GM12878 (cell line): ENCODE results near the gene TET1. TPM values are rescaled to one million over a fixed set of nuclear protein-coding genes. Genes with fewer than 3 reads are reported as not detected.

Experiments used
- ATAC-seq: fragments of 200-7000 bp; cut with Tn5 transposase; 3 replicates; pipeline ENCODE4 v1.9.1; 2020; ENCODE audit warnings: mild to moderate bottlenecking, moderate library complexity
- BruUV-seq: library from RNA; stranded (reverse); fragments of 400-500 nt; replicated peaks from 2 replicates; lab custom pipeline; 2021; lab: Mats Ljungman, UMichigan
- CTCF ChIA-PET: fragments of 300-600 bp; sonication (Branson Sonifier 250); formaldehyde crosslinking; extraction: SDS; loops from one replicate; lab custom pipeline; 2021; ENCODE audit warnings: inconsistent platforms; lab: Yijun Ruan, JAX
- POLR2A ChIA-PET: fragments of 350-600 bp; formaldehyde crosslinking; extraction: SDS; loops from one replicate; lab custom pipeline; 2021; ENCODE audit warnings: inconsistent platforms; lab: Charles Lee
- RAD21 ChIA-PET: fragments of 300-600 bp; sonication (Branson Sonifier 250); formaldehyde crosslinking; loops from one replicate; lab custom pipeline; 2023; ENCODE audit warnings: antibody characterized with exemption; ENCODE audit not compliant: unreplicated experiment; lab: Charles Lee
- SMC1A ChIA-PET: fragments of 300-600 bp; sonication (Branson Sonifier 250); formaldehyde crosslinking; loops from one replicate; lab custom pipeline; 2023; ENCODE audit not compliant: unreplicated experiment, uncharacterized antibody; lab: Charles Lee
- DNase-seq: peaks from one replicate; pipeline ENCODE4 v3.0.0-alpha.2; 2011; ENCODE audit warnings: low read depth, low spot score
- FAIRE-seq: peaks from 3 replicates; lab custom pipeline; 2011; peaks lifted over from hg19 to GRCh38; lab: Jason Lieb, UNC
- H2AFZ ChIP-seq: 2 replicates; pipeline ENCODE4 v1.6.0; 2011; ENCODE audit warnings: low read depth, low read length, control low read depth; ENCODE audit not compliant: control insufficient read depth
- H3K27ac ChIP-seq: 2 replicates; pipeline ENCODE4 v1.5.1; 2011; ENCODE audit warnings: control low read depth; ENCODE audit not compliant: control insufficient read depth, insufficient read depth
- H3K27me3 ChIP-seq, 2 experiments: replicated peaks in 1 of 2; 2 replicates each; pipeline versions ENCODE4 v1.6.0 to v1.6.1; 2011; ENCODE audit warnings: low read length in 1 of 2; ENCODE audit not compliant: control insufficient read depth in 2 of 2, insufficient read depth in 2 of 2
- H3K36me3 ChIP-seq, 2 experiments: 2 replicates each; pipeline ENCODE4 v1.5.1; 2011; ENCODE audit warnings: low read length in 1 of 2; ENCODE audit not compliant: control insufficient read depth in 2 of 2, insufficient read depth in 2 of 2
- H3K4me1 ChIP-seq: 2 replicates; pipeline ENCODE4 v1.6.1; 2011; ENCODE audit warnings: mild to moderate bottlenecking, low read length, moderate library complexity, mixed read lengths; ENCODE audit not compliant: control insufficient read depth, insufficient read depth
- H3K4me2 ChIP-seq: 2 replicates; pipeline ENCODE4 v1.6.0; 2011; ENCODE audit warnings: control low read depth; ENCODE audit not compliant: control insufficient read depth, insufficient read depth
- H3K4me3 ChIP-seq: fragments of 200-600 bp; sonication (generic); 2 replicates; pipeline ENCODE4 v1.5.1; 2016
- H3K79me2 ChIP-seq: 2 replicates; pipeline ENCODE4 v1.6.0; 2011; ENCODE audit warnings: low read length; ENCODE audit not compliant: control insufficient read depth, insufficient read depth
- H3K9ac ChIP-seq: 2 replicates; pipeline ENCODE4 v1.8.0; 2011; ENCODE audit warnings: low read length, control low read depth, mixed read lengths; ENCODE audit not compliant: control insufficient read depth, insufficient read depth
- H3K9me3 ChIP-seq: replicated peaks from 3 replicates; pipeline ENCODE4 v1.5.1; 2011; ENCODE audit warnings: mild to moderate bottlenecking, low read length; ENCODE audit not compliant: control insufficient read depth, insufficient read depth
- H4K20me1 ChIP-seq: 2 replicates; pipeline ENCODE4 v1.6.0; 2011; ENCODE audit not compliant: control insufficient read depth, insufficient read depth
- IRF4 ChIP-seq: IDR thresholded peaks from 2 replicates; pipeline ENCODE4 v1.6.1; 2011; ENCODE audit warnings: low read depth, low read length
- ZNF274 ChIP-seq: IDR thresholded peaks from one replicate; pipeline ENCODE4 v1.8.0; 2011; ENCODE audit not compliant: insufficient read length, insufficient read depth
- WGBS: methylation state at CpG from one replicate; pipeline ENCODE4 v1.1.6; 2016; ENCODE audit warnings: low lambda C conversion rate; ENCODE audit not compliant: insufficient replicate concordance, insufficient coverage; ENCODE audit errors: missing lambda C conversion rate; 5-methylcytosine and 5-hydroxymethylcytosine counted together
- in situ Hi-C: fragments of 300-500 bp; cut with MboI; formaldehyde crosslinking; loops from 9 replicates; pipeline ENCODE4 v1.14.3; 2018; ENCODE audit warnings: mixed read lengths
- intact Hi-C: fragments of 100-400 bp; cut with micrococcal nuclease; formaldehyde crosslinking; loops from one replicate; pipeline ENCODE4 v1.14.2; 2022; ENCODE audit not compliant: unreplicated experiment
- polyA plus RNA-seq, 11 experiments: library from polyadenylated mRNA; depleted of rRNA in 4 of 11; unstranded in 6 of 11; stranded (reverse) in 5 of 11; fragments of >200 nt; fragmentation: Nextera tagmentation in 4 of 11; fragmentation: Illumina TruSeq in 1 of 11; extraction: Ambion mirVana in 4 of 11; extraction: Trizol in 1 of 11; gene quantifications; 1 replicate in 1 of 11; 2 replicates in 10 of 11; pipeline versions ENCODE4 v1.2.1 to v1.2.3, GENCODE V29; 2011 to 2016; ENCODE audit warnings: inconsistent platforms in 2 of 11, missing spikeins in 2 of 11, low read depth in 1 of 11
- total RNA-seq, 4 experiments: library from RNA; depleted of rRNA in 3 of 4; stranded (reverse); fragments of >200 nt in 3 of 4; fragmentation: Illumina TruSeq in 1 of 4; extraction: Trizol in 1 of 4; gene quantifications; 2 replicates each; pipeline versions ENCODE4 v1.2.1 to v1.2.3, GENCODE V29; 2013 to 2021
- TF ChIP-seq, protein P1 (sequence below): fragments of 450-650 bp; formaldehyde crosslinking; IDR thresholded peaks from 2 replicates; pipeline ENCODE4 v1.5.0; 2022; ENCODE audit warnings: mild to moderate bottlenecking, missing genetic modification characterization
- TF ChIP-seq, protein P2 (sequence below), 3 experiments: IDR thresholded peaks in 2 of 3; conservative IDR thresholded peaks in 1 of 3; 2 replicates each; pipeline ENCODE4 v1.5.1; 2011; ENCODE audit warnings: low read depth in 3 of 3, low read length in 3 of 3, mild to moderate bottlenecking in 3 of 3, control low read depth in 2 of 3, moderate library complexity in 2 of 3, inconsistent platforms in 1 of 3, mixed read lengths in 1 of 3; ENCODE audit not compliant: control insufficient read depth in 2 of 3, insufficient read depth in 1 of 3; ENCODE audit errors: extremely low read depth in 1 of 3
- TF ChIP-seq, protein P3 (sequence below): fragments of 450-650 bp; IDR thresholded peaks from 2 replicates; pipeline ENCODE4 v1.6.1; 2017; ENCODE audit warnings: mild to moderate bottlenecking, moderate library complexity

Gene TET1
- total and polyA plus RNA-seq, 10 of the 15 experiments (the other 5 are each of a cell fraction or from before 2014, with no cell fraction given): 0.22 to 1.4 (median 0.60) TPM

DNA sequence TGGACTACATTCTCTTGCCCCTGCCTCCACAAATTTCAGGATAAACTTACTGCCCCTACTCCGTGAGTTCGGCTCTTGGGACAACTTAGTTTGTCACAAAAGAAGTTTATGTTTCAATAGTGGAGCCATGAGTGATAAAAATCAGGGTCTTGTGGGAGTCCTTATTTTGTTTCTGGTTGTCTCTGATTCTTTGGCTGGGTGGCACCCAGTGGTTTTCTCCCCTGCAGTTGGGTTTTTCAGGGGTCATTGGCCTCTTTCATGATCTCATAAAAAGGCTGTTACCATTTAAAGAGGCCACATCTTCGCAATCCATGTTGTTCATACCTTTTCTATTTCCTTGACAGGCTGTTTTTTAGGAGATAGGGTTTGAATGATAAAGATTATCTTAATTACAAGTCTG is 5.5 kb downstream of the TET1 start:
- 95% methylated on average over 3 of the region's 3 CpGs for WGBS

More for the DNA sequence above, 5.5 kb downstream of the TET1 start:
- Histone ChIP-seq H3K9ac (no peak overlapping the region), H3K27ac (no peak overlapping the region), H3K4me2 (no peak overlapping the region), H3K4me1 (no peaks in the 10 kb centered on the region), H4K20me1 (no peaks in the 10 kb centered on the region), H3K4me3 (no peak overlapping the region), H3K27me3 (peaks cover 3 to 7% of the 10 kb centered on the region in 2 experiments; a peak in 3 of 4 replicates), H2AFZ (no peak overlapping the region), H3K9me3 (no peaks in the 10 kb centered on the region), H3K36me3 (no peaks in the 10 kb centered on the region), H3K79me2 (no peaks in the 10 kb centered on the region)
- ChIA-PET CTCF (no interaction called here), RAD21 (no interaction called here), POLR2A (no interaction called here), SMC1A (no interaction called here)
- BruUV-seq: no TSS peak
- TF ChIP-seq, protein P1, sequence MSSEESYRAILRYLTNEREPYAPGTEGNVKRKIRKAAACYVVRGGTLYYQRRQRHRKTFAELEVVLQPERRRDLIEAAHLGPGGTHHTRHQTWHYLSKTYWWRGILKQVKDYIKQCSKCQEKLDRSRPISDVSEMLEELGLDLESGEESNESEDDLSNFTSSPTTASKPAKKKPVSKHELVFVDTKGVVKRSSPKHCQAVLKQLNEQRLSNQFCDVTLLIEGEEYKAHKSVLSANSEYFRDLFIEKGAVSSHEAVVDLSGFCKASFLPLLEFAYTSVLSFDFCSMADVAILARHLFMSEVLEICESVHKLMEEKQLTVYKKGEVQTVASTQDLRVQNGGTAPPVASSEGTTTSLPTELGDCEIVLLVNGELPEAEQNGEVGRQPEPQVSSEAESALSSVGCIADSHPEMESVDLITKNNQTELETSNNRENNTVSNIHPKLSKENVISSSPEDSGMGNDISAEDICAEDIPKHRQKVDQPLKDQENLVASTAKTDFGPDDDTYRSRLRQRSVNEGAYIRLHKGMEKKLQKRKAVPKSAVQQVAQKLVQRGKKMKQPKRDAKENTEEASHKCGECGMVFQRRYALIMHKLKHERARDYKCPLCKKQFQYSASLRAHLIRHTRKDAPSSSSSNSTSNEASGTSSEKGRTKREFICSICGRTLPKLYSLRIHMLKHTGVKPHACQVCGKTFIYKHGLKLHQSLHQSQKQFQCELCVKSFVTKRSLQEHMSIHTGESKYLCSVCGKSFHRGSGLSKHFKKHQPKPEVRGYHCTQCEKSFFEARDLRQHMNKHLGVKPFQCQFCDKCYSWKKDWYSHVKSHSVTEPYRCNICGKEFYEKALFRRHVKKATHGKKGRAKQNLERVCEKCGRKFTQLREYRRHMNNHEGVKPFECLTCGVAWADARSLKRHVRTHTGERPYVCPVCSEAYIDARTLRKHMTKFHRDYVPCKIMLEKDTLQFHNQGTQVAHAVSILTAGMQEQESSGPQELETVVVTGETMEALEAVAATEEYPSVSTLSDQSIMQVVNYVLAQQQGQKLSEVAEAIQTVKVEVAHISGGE: no peak
- no peak for TF ChIP-seq IRF4
- TF ChIP-seq, protein P2, sequence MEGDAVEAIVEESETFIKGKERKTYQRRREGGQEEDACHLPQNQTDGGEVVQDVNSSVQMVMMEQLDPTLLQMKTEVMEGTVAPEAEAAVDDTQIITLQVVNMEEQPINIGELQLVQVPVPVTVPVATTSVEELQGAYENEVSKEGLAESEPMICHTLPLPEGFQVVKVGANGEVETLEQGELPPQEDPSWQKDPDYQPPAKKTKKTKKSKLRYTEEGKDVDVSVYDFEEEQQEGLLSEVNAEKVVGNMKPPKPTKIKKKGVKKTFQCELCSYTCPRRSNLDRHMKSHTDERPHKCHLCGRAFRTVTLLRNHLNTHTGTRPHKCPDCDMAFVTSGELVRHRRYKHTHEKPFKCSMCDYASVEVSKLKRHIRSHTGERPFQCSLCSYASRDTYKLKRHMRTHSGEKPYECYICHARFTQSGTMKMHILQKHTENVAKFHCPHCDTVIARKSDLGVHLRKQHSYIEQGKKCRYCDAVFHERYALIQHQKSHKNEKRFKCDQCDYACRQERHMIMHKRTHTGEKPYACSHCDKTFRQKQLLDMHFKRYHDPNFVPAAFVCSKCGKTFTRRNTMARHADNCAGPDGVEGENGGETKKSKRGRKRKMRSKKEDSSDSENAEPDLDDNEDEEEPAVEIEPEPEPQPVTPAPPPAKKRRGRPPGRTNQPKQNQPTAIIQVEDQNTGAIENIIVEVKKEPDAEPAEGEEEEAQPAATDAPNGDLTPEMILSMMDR (IDR thresholded peaks at IDR 0.05 in 2 of 3, conservative IDR thresholded peaks at IDR 0.05 in 1 of 3; ENCODE audit: control insufficient read depth in 2 of 3, extremely low read depth in 1 of 3, insufficient read depth in 1 of 3, low read depth in 3 of 3, low read length in 3 of 3): no peak
- no peak for TF ChIP-seq ZNF274
- TF ChIP-seq, protein P3, sequence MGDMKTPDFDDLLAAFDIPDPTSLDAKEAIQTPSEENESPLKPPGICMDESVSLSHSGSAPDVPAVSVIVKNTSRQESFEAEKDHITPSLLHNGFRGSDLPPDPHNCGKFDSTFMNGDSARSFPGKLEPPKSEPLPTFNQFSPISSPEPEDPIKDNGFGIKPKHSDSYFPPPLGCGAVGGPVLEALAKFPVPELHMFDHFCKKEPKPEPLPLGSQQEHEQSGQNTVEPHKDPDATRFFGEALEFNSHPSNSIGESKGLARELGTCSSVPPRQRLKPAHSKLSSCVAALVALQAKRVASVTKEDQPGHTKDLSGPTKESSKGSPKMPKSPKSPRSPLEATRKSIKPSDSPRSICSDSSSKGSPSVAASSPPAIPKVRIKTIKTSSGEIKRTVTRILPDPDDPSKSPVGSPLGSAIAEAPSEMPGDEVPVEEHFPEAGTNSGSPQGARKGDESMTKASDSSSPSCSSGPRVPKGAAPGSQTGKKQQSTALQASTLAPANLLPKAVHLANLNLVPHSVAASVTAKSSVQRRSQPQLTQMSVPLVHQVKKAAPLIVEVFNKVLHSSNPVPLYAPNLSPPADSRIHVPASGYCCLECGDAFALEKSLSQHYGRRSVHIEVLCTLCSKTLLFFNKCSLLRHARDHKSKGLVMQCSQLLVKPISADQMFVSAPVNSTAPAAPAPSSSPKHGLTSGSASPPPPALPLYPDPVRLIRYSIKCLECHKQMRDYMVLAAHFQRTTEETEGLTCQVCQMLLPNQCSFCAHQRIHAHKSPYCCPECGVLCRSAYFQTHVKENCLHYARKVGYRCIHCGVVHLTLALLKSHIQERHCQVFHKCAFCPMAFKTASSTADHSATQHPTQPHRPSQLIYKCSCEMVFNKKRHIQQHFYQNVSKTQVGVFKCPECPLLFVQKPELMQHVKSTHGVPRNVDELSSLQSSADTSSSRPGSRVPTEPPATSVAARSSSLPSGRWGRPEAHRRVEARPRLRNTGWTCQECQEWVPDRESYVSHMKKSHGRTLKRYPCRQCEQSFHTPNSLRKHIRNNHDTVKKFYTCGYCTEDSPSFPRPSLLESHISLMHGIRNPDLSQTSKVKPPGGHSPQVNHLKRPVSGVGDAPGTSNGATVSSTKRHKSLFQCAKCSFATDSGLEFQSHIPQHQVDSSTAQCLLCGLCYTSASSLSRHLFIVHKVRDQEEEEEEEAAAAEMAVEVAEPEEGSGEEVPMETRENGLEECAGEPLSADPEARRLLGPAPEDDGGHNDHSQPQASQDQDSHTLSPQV: no peak
- DNase-seq (no peak), FAIRE-seq (no peak), ATAC-seq (no peak)
- intact Hi-C loops (no loop called here), in situ Hi-C loops (no loop called here)
